WERI-Rb-1 (cell line): ENCODE results near the gene SNCB.

Source experiments
- DNase-seq: peaks from one replicate; pipeline ENCODE4 v3.0.0-alpha.2; 2020
- H3K27ac ChIP-seq: fragments of 250-450 bp; sonication (Bioruptor Pico); 2 replicates; pipeline ENCODE4 v1.5.1; 2020; ENCODE audit warnings: mild to moderate bottlenecking, moderate library complexity
- H3K27me3 ChIP-seq: fragments of 250-450 bp; sonication (Bioruptor Pico); 2 replicates; pipeline ENCODE4 v1.5.1; 2021; ENCODE audit warnings: mild to moderate bottlenecking, low read depth, moderate library complexity; ENCODE audit not compliant: insufficient read depth, severe bottlenecking
- H3K36me3 ChIP-seq: fragments of 250-450 bp; sonication (Bioruptor Pico); 2 replicates; pipeline ENCODE4 v1.5.1; 2020; ENCODE audit warnings: mild to moderate bottlenecking, moderate library complexity
- H3K4me3 ChIP-seq: 2 replicates; pipeline ENCODE4 v1.5.1; 2011; ENCODE audit warnings: low read depth, mild to moderate bottlenecking, control low read depth, low read length
- H3K9me3 ChIP-seq: fragments of 250-450 bp; sonication (Bioruptor Pico); 2 replicates; pipeline ENCODE4 v1.5.1; 2021; ENCODE audit warnings: mild to moderate bottlenecking, moderate library complexity; ENCODE audit not compliant: severe bottlenecking
- CTCF ChIP-seq: IDR thresholded peaks from 2 replicates; pipeline ENCODE4 v1.5.1; 2011; ENCODE audit warnings: low read depth, mild to moderate bottlenecking, control low read depth, inconsistent platforms, low read length

SNCB gene

GRCh38 chr5:176662371-176663333, 32.3 kb upstream of the SNCB start:
- no peaks in the 10 kb centered on the region for H3K27me3 ChIP-seq
- TF ChIP-seq CTCF = no peak
- no peak overlapping the region for H3K27ac ChIP-seq
- no peaks in the 10 kb centered on the region; the same call in 1 of the 2 replicates for H3K36me3 ChIP-seq
- no peaks in the 10 kb centered on the region for H3K9me3 ChIP-seq
- DNase-seq = no peak
- no peak overlapping the region for H3K4me3 ChIP-seq

DNA sequence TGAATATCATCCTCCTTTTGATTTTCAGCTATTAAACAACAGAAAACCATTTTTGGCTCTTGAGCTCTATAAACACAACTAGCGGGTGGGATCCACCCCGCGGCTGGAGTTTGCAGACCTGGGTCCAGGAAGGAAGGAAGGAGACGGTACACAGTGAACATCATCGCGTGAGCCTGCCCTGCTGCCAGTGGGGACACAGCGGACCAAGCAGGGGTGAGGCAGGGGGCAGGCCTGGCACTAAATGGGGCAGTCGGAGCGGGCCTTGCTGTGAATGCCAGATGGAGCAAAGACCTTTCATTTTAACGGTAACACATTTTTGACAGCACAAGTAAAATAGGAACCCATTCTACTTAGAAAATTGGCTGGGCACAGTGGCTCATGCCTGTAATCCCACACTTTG, 31.3 kb upstream of the SNCB start:
- no peak overlapping the region for H3K4me3 ChIP-seq
- H3K36me3 ChIP-seq = no peaks in the 10 kb centered on the region; the same call in 1 of the 2 replicates
- no peak for DNase-seq
- H3K9me3 ChIP-seq = no peaks in the 10 kb centered on the region
- H3K27me3 ChIP-seq = no peaks in the 10 kb centered on the region
- no peak for TF ChIP-seq CTCF
- H3K27ac ChIP-seq = no peak overlapping the region

DNA sequence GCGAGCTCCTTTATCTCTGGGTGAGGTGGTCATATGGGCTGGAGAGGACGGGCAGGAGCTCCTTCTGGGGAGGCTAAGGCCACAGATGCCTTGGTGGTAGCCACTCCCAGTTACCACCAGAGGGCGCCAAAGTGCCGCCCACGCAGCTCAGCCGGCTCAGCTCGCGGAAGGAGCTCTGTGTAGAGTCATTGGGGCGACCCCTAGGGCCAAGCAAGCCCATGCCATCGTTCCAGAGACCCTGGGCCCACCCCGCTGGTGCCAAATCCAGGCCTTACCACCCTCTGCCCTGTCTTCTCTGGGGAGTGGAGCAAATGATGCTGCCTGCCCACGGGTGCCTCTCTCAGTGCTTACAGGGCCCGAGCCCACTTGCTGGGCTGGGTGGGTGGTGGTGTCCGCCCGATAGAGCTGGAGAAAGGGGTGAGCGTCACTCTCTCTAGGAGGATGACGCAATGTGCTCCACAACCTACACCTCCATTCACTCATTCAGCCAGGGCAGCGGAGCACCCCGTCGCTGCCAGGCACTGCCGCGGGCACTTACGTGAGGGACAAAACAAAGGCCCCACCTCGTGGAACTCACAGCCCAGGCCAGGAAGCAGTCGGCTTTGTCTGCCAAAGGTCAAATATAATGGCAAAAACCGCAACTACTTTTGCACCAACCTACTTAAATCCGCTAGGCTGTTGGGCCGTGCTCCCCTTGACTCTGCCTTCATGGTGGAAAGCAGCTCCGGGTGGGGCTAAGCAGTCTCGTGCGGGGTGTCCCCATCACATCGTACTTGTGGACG, 30.7 kb upstream of the SNCB start:
- H3K4me3 ChIP-seq = no peak overlapping the region
- no peaks in the 10 kb centered on the region for H3K27me3 ChIP-seq
- DNase-seq = peak; percentile 81
- TF ChIP-seq CTCF = peak; percentile 98
- no peaks in the 10 kb centered on the region for H3K9me3 ChIP-seq
- H3K36me3 ChIP-seq = no peaks in the 10 kb centered on the region; the same call in 1 of the 2 replicates
- H3K27ac ChIP-seq = no peak overlapping the region

DNA sequence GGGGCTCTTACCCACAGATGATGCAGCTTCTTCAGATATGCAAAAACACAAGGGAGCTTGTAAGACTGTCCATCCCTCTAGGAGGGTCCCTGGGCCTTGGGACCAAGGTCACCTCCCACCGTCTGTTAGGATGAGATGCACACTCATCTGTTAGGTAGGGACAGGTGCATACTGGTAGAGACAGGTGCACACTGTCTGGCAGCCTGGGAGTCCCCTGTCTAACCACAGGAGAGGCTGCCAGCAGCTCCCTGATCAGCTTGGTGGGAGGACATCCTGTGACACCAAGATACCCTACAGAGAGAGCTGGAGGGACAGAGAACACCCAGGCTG, 30.2 kb upstream of the SNCB start:
- Histone ChIP-seq H3K27me3 (no peaks in the 10 kb centered on the region), H3K9me3 (no peaks in the 10 kb centered on the region), H3K4me3 (no peak overlapping the region), H3K27ac (no peak overlapping the region), H3K36me3 (no peaks in the 10 kb centered on the region; the same call in 1 of the 2 replicates)
- no peak for TF ChIP-seq CTCF
- DNase-seq = no peak

DNA sequence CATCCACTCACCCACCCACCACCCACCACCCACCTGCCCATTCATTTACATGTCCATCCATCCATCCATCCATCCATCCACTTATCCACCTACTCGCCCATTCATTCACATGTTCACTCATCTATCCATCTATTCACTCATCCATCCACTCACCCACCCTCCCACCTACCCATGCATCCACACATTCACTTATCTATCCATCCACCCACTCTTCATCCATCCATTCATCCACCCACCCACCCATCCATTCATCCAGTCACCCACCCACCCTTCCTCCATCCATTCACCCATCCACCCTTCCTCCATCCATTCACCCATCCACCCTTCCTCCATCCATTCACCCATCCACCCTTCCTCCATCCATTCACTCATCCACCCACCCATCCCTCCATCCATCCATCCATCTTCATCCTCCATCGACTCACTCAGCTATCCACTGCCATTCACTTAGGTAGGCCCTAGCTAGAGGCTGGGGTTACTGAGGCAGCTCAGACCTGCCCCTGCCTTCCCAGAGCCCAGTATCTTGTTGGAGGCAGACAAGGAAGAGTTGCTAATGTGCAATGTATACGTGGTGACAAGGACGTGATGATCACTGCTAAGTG, 29.6 kb upstream of the SNCB start:
- no peak for TF ChIP-seq CTCF
- Histone ChIP-seq H3K27ac (no peak overlapping the region), H3K27me3 (no peaks in the 10 kb centered on the region), H3K4me3 (no peak overlapping the region), H3K36me3 (no peaks in the 10 kb centered on the region; the same call in 1 of the 2 replicates), H3K9me3 (no peaks in the 10 kb centered on the region)
- no peak for DNase-seq
